GM19043 (cell line): Measurements from ENCODE around the gene L3MBTL4.
"Not testable (repeated sequence)": the region's sequence is repeated elsewhere in the genome, so short reads cannot be mapped to it uniquely, and the experiment has no call there.

Source experiments
- ATAC-seq: cut with Tn5 transposase; IDR thresholded peaks from one replicate; pipeline ENCODE4 v1.9.1; 2021; ENCODE audit warnings: low read depth; ENCODE audit not compliant: unreplicated experiment

L3MBTL4 gene

DNA sequence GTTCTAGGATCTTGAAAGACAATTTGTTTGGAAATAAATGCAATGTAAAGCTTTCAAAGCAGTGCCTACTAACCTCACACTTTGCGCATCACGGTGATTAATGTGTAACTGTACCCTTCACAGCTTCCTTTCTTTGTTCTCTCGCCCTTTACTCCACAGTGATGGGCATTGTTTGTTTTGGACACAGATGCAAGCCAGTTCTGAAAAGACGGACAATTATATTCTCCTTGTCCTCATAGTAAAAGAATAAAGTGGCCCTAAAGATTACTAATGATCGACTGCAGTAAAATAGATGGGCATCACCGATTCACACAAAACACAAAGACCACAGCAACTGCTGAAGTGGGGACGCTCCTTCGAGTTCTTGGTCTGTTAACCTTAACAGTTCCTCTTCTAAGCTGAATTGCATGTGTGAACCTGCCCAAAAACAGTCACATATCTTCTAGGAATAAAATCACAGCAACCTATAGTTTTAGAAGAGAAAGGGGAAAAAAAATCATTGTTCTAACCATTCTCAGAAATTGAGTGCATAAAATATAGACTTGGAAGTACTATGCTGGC is 7.7 kb downstream of the L3MBTL4 start:
- no peak for ATAC-seq

DNA sequence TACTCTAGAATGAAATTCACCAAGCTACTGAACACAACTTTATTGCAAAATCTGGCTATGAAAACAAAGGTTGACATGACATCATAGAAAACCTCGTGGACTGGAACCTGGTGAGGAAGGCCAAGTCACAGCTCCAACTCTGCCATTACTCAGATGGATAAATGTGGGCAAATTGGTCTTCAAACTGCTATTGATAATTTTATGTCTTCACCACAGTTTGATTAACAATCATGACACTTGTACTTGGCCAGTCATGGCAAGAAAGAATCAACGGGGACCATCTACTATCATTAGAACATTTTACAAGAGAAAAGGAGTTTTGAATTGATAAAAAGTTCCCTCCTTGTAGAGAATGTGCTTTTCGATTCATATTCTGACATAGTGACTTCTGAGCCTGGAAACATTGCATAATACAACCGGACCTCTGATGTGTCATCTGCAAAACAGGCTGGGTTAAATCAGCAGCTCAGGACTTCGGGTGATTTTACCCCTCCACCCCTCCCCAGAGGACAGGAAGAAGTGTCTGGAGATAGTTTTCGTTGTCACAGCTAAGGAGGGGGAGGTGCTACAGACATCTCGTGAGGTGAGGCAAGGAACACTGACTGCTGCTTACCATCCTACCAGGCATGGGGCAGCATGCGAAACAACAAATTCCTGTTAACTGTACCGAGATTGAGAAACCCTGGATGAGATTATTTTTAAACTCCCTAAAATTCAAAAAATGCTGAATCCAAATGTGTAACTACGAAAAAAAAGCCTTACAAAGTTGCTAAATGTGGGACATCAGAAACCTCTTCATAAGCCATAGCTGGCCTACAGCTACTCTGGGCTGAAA is 8.4 kb downstream of the L3MBTL4 start:
- no peak for ATAC-seq

DNA sequence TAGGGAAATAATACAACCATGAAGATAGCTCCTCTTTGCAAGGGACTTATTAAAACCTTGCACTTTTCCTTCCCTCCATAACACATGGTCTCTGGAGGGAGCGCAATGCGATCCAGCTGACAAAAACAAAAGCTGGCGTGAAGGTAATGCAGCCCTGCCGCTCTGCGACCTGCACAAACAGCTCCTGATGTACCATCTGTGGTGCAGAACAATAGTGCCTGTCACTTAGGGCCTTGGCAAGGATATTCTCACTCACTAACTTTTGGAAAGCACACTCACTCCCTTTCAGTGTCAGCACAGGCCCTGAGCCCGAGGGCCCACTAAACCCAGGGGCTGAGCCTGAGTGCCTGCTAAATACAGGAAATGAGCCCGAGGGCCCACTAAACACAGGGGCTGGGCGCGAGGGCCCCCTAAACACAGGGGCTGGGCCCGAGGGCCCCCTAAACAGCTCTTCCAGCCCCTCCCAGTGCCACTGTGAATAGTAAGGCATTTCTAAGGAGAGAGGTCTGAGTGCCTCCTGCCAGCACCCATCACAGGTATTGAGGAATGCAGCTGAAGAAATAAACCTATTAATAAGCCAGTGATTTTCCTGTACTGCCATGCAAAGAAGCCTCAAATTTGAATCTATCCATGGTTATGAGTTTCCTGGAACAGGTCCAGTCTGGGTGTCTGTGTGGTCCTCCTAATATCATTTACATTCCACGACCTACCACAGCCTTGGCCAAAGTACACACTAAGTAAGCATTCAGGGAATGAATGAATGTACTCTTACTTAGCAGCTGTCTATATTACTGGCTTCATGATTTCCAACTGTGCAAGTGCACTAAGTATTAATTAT is 9.3 kb downstream of the L3MBTL4 start:
- ATAC-seq: no peak

DNA sequence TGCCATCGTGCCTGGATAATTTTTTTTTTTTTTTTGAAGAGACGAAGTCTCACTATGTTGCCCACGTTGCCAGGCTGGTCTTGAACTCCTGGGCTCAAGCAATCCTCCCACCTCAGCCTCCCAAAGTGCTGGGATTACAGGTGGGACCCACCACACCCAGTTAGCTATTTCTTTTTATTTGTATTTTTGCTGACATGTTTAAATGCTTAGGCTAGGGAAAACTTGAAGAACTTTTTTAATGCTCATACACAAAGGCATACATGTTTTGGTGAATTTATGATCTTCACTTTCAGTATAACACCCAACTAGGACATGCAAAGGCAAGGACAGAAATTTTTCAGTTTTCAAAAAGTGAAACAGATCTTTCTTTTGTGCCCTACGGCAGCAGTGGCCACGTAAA is 9.9 kb downstream of the L3MBTL4 start:
- no peak for ATAC-seq

DNA sequence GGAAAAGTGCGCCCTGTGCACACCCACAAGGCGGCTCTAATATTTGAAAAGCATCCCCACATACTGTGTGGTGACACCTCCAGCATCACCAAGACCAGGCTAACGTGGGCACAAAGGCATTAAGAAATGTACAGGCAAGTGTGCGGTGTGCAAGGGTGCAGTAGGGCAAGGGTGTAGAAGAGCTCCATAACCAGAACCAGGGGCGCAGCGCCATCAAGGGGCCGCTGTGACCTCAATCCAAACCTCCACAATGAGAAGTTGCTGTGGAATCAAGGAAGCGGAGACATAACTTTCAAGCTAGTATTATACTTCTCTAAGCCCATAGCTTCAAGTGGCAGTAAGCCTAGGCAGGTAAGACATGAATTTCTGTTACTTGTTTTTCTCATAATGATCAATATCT is 13.0 kb downstream of the L3MBTL4 start:
- ATAC-seq: no peak

DNA sequence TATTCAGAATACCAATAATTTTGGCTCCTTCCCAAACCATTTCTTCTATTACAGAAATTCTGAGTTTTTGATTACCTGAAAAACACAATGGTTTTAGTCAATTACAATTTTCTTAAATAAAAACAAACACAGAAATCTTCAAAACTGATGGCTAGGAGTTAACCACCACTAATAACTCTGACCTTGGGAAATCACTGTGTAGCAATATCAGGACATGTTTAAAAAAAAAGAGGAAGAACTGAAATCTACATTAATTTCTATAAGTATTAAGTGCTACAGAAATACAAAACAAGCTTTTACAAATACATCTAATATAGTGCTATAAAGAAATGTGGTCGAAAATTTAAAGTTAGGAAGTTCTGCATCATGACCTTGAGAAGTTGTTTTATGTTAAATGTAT is 14.9 kb downstream of the L3MBTL4 start:
- no peak for ATAC-seq

DNA sequence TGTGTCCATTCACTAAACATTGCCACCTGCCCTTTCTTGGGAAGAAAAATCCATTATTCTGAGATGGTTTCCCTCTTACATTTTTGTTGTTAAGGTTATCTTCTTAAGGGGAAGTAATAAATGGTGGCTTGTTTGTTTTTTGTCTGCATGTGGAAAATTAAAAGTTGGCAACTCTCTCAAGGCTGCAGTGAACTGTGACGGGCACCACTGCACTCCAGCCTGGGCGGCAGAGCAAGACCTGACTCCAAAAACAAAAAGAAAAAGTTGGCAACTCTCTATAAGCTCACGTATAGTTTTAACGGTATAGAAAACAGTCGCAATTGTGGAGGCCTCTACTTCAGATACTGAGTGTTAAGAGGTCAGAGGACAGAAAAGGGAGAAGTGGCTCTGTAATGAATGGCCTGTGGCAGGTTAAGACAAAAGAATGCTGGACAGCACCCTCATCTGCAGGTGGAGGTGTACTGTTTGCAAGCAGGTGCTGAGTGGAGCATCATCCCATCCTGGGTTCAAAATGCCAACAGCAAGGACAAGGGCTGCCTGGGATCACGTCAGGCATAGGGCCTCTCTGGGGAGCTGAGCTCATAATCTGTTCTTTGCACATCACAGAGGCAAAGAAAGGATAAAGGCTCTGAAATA is 16.7 kb downstream of the L3MBTL4 start:
- ATAC-seq: no peak

DNA sequence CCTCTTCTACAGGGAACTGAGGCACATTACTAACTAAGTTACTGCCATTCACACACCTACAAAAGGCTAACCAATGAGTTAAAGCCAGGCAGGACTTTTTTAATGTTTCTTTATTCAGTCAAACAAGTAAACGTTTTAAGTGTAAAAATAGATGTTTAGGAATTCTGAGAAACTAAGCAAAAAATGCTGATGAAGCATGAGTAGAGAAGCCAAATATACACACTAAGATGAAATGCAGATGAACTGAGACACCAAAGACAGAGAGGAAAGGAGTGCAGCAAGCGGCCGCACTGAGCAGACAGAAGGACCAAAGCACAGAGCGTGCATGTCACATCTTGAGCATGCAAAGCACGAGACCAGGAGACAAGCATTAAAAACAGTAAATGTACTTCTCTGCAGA is 17.9 kb downstream of the L3MBTL4 start:
- no peak for ATAC-seq

DNA sequence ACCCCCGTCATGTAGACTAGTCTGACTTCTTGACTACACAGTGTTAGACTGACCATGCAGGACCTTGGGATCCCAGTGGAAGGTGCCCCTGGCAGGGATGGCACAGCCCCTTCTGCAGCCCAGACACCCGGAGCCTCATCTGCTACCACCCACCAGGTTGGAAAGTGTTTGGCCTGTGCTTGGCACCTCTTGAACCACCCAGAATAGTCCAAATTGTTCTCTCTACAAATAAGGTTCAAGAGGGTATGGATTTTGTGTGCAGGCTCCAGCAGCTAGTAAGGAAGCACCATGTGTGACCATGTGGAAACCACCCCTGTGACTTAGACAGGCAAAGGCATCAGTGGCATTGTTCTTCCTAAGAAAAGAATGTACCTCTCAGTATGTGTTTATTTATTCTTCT is 18.4 kb downstream of the L3MBTL4 start:
- no peak for ATAC-seq

DNA sequence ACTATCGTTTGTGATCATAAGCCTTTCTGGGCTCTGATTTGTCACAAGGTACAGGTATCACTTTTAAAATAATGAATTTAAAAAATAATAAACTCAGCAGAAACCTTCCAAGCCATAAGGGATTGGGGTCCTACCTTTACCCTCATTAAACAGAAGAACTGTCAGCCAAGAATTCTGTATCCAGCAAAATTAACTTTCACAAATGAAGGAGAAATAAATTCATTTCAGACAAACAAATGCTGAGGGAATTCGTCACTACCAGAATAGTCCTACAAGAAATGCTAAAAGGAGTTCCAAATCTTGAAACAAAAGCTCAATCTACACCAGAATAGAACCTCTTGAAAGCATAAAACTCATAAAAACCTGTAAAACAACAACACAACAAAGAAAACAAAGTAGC is 25.7 kb downstream of the L3MBTL4 start:
- no peak for ATAC-seq

DNA sequence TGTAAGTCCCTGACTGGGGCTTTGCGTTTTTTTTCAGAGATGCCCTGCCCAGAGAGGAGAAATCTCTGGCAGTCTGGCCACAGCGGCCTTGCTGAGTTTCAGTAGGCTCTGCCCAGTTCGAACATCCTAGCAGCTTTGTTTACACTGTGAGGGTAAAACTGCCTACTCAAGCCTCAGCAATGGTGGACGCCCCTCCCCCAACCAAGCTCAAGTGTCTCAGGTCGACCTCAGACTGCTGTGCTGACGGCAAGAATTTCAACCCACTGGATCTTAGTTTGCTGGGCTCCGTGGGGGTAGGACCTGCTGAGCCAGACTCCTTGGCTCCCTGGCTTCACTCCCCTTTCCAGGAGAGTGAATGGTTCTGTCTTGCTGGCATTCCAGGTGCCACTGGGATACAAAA is 31.7 kb downstream of the L3MBTL4 start:
- no peak for ATAC-seq

DNA sequence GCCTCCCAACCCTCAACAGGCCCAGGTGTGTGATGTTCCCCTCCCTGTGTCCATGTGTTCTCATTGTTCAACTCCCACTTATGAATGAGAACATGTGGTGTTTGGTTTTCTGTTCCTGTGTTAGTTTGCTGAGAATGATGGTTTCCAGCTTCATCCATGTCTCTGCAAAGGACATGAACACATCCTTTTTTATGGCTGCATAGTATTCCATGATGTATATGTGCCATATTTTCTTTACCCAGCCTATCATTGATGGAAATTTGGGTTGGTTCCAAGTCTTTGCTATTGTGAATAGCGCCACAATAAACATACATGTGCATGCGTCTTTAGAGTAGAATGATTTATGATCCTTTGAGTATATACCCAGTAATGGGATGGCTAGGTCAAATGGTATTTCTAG is 37.2 kb downstream of the L3MBTL4 start:
- ATAC-seq: not testable (repeated sequence)

DNA sequence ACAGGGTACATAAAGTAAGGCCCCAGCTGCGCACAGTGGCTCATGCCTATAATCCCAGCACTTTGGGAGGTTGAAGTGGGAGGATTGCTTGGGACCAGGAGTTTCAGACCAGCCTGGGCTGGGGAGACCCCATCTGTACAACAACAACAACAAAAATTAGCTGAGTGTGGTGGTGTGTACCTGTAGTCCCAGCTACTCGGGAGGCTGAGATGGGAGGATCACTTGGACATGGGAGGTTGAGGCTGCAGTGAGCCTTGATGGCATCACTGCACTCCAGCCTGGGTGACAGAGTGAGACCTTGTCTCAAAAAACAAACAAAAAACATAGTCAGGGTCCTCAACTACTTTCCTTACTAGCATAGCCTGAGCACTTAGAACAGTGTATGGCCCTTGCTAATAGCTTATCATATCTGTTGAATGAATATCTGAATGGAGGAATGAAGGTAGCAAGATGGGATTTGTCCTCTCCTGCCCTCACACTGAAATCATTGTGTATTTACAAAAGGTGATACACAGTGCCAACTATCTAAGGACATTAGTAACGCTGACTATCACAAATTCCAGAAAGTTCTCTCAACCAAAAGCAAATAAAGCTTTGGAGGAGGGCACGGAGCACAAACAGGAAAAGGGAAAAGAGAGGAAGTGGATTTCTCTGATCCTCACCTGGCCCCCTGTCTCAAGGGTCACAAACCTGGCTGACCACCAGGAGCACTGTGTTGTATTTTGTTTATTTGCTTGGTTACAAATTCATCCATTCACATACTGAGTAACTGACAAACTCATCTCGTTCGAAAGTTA is 38.1 kb downstream of the L3MBTL4 start:
- ATAC-seq: no peak

DNA sequence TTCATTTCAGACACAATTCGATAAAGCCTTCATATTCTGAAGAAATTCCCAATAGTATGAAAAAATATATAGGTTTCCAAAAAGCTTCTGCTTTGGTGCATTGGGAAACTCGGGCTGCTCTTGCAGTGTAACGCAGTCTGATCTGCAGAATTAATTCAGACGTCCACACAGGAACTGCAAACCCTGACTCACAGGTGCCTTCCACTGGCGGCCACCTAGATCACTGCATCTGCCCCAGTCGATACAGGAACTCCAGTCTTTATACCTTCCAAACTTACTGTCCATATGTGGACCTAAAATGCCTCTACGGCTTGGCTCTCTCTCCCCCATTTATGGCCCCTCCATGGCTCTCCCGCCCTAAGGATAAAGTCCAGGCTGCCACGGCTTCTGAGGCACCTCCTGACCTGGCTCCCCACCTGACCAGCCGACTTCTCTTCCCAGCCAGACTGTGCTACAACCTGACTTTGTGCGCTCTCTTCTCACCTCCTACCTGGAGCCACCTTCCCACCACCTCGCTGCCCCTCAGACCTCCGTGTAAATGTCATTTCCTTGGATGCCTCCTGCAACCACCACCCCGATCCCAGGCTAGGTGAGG is 39.7 kb downstream of the L3MBTL4 start:
- ATAC-seq: no peak

DNA sequence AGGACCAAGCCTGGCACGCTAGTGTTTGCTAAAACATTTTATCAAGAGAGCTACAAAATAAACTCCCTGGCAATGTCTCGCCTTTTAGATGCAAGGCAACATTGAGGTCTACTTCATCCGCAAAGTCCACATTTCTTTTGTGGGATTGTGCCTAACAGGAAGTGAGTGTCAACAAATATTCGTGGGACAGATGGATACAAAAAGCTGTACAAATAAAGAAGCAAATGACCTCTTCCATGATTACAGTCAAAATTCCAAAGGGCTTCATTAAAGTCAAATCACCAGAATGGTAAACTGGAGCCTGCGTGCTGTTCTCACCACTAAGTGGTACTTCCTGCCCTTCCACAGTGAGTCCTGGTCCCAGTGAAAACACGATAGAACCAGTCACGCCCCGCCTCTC is 40.4 kb downstream of the L3MBTL4 start:
- ATAC-seq: no peak

DNA sequence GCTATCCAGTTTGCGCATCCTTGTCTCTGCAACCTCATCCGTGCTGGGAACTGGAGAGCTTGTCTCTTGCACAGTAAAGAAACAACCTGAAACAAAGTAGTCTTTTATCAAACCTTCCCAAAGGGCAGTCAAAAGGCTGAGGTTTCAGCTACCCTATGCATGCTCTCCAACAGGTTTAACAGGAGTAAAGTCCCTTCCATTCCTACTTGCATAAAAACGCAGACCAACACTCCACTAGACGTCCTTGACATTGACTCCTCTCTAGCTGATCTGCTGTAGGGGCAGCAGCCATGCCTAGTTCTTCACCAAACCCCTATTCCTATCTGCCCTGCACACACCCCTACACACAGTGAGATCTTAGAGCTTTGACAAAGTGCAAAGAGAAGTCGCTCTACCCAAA is 41.5 kb downstream of the L3MBTL4 start:
- ATAC-seq: no peak

DNA sequence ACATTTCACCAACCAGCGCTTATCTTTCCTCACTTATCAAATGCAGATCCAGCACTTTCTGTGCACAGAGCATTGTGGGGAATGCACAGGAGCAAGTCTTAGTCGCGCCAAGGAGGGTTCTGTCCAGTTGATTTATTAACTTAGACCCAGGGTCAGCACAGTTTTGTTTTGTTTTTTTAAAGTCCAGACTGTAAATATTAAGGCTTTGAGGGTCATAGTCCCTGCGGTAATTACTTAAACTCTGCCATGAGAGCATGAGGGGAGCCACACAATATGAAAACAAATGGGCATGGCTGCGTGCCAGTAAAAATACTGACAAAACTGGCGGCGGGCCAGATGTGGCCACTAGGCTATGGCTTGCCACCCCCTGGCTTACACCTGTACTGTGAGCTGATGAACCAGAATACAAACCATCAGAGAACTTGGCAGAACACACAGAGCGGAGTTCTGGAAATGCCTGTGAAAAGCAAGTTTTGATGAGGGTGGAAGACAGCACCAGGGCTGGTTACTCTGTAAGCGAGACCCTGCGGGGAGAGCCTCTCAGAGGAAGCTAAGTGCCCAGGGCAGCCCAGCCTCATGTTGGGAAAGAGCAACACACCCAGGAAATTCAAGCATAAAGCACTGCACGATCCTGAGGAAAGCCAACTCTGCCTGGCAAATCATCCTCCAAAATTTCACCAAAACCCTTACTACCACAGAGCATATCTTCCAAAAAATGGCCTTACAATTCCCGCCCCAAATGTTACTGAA is 43.6 kb downstream of the L3MBTL4 start:
- ATAC-seq: no peak

DNA sequence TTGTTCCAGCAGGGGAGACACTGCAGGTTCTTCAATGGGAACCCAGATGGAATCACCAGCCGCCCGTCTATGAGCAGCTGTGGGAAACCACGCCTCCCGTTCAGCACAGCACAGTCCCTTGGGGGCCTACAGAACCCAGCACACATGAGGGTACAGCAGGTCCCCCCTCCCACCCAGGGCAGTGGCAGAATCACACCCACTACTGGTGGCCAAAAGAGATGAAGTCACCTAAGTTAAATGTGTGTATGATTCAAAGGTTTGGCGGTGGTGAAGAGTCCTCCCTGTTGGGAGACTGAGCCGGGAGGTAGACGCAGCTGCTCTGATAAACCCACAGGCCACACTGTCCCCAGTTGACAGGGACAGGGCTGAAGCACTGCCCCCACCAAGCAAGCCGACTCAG is 44.3 kb downstream of the L3MBTL4 start:
- no peak for ATAC-seq

DNA sequence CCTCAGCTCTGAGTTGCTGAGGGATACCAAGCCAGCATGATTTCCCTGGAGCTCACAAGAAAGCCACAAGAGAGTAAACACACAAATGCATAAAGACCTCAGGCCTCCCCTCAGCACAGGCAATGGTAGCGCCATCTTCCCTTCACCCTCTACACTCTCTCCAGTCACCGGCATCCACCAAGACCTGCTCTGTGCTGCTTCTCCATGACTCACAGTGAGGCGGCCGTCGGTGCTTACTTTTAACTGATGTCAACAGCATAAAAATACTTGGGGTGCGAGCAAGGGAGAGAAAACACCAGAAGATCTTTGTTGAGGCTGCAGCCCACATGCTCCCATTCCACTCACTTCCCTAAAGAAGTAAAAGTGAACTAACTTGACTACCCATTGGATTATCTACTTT is 46.7 kb downstream of the L3MBTL4 start:
- ATAC-seq: no peak
